ENCODE results near the gene P4HA3.

The P4HA3 gene

GRCh38 chr11:74257959-74258553, 53.4 kb downstream of the P4HA3 start:
- no peak for DNase-seq

GRCh38 chr11:74256378-74257133, 54.9 kb downstream of the P4HA3 start:
- DNase-seq: no peak

- DNase-seq: peak; percentile 33 to 53
Observed at GRCh38 chr11:74255741-74256375, 55.6 kb downstream of the P4HA3 start.

- no peak for DNase-seq
Observed at GRCh38 chr11:74253361-74253760, 58.1 kb downstream of the P4HA3 start.

GRCh38 chr11:74249496-74249895, 61.9 kb downstream of the P4HA3 start:
- no peak for DNase-seq

- DNase-seq: no peak
Observed at GRCh38 chr11:74248469-74248868, 63.0 kb downstream of the P4HA3 start.

GRCh38 chr11:74238243-74238642, 73.2 kb downstream of the P4HA3 start:
- DNase-seq: no peak

GRCh38 chr11:74237541-74237940, 73.9 kb downstream of the P4HA3 start:
- DNase-seq: no peak

- no peak for DNase-seq
Observed at GRCh38 chr11:74235121-74235520, 76.3 kb downstream of the P4HA3 start.

GRCh38 chr11:74233683-74234082, 77.8 kb downstream of the P4HA3 start:
- DNase-seq: no peak

- DNase-seq: peak in 1 of 2 donors; percentile 5
Observed at GRCh38 chr11:74232311-74232950, 79.0 kb downstream of the P4HA3 start.

- DNase-seq: no peak
Observed at GRCh38 chr11:74226907-74227306, 84.5 kb downstream of the P4HA3 start.

GRCh38 chr11:74225565-74225964, 85.9 kb downstream of the P4HA3 start:
- no peak for DNase-seq

GRCh38 chr11:74221816-74222215, 89.6 kb downstream of the P4HA3 start:
- DNase-seq: no peak

GRCh38 chr11:74220376-74220775, 91.1 kb downstream of the P4HA3 start:
- DNase-seq: no peak
